ENCODE measurements around the gene PPP2R3C. TPM values are rescaled to one million over a fixed set of nuclear protein-coding genes. Genes with fewer than 3 reads are reported as not detected.
A peak's percentile ranks its signal among the peaks of the same experiment; 100 is the strongest.
"Not testable (repeated sequence)": the region's sequence is repeated elsewhere in the genome, so short reads cannot be mapped to it uniquely, and the experiment has no call there.

The PPP2R3C gene
- polyA plus RNA-seq, 1 experiment: 11.3 TPM

DNA sequence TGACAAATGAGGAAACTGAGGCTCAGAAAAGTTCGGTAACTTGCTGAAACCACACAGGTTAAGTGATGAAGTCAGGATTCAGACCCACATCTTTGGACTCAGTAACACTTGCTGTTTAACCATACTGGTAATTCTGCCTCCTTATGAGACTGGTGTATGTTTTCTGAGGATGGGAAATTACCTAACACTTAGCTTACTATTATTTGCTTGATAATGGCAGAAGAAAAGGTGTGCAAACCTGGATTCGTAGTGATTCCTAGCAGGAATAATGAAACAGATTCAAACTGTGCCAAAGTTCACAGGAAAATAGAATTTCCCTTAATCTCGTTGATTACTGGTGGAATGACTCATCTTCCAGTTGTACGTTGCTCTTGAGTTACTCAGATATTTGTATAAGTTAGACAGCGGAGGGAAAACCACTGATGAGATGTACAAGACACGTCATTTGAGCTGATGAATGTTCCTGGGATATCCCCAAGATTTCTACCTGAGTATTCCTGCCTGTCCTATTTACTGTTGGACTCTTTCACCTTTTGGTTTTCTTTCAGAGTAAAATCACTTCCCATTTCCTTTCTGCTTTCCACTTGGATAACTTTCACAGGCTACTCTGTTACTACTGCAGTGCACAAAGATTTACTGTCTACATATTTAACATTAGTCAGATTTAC is 38.1 kb upstream of the PPP2R3C start:
- Histone ChIP-seq H3K27me3 (ENCODE audit: control insufficient read depth, insufficient read depth, low read length) (no peaks in the 10 kb centered on the region), H3K4me3 (ENCODE audit: low read depth, low read length) (no peak overlapping the region), H3K36me3 (ENCODE audit: control insufficient read depth, insufficient read depth, low read length) (no peaks in the 10 kb centered on the region)
- TF ChIP-seq, protein P1, sequence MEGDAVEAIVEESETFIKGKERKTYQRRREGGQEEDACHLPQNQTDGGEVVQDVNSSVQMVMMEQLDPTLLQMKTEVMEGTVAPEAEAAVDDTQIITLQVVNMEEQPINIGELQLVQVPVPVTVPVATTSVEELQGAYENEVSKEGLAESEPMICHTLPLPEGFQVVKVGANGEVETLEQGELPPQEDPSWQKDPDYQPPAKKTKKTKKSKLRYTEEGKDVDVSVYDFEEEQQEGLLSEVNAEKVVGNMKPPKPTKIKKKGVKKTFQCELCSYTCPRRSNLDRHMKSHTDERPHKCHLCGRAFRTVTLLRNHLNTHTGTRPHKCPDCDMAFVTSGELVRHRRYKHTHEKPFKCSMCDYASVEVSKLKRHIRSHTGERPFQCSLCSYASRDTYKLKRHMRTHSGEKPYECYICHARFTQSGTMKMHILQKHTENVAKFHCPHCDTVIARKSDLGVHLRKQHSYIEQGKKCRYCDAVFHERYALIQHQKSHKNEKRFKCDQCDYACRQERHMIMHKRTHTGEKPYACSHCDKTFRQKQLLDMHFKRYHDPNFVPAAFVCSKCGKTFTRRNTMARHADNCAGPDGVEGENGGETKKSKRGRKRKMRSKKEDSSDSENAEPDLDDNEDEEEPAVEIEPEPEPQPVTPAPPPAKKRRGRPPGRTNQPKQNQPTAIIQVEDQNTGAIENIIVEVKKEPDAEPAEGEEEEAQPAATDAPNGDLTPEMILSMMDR (IDR thresholded peaks at IDR 0.05; ENCODE audit: insufficient read depth, low read depth, low read length): no peak
- CTCF ChIA-PET: interaction anchor here (1.8 kb wide), 1 partner anchor 14 kb away, joined by 4 read pairs; no protein-coding TSS in a partner anchor
- POLR2A ChIA-PET: no interaction called here
- peak; percentile 46 for DNase-seq (ENCODE audit: low read depth)

GRCh38 chr14:35158951-35159653 is 37.3 kb upstream of the PPP2R3C start:
- POLR2A ChIA-PET: no interaction called here
- no peak for DNase-seq (ENCODE audit: low read depth)

DNA sequence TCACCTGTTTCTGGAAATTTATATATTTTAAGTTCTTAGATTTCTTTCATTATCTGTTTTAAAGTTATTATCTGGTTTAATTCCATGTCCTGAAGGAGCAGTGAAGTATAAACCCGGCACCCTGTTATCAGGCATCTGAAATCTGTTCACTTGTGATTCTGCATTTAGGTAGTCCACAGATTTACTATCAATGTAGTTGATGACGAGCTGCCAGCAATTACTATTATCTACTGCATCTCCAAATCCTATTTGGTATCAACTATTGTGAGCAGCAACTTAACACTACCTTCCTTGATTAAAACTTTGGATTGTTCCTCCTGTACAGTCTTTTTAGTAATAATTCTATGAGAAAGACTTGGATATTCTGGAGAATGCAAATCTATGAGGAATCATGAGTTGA is 36.7 kb upstream of the PPP2R3C start:
- Histone ChIP-seq H3K36me3 (ENCODE audit: control insufficient read depth, insufficient read depth, low read length) (no peaks in the 10 kb centered on the region), H3K27me3 (ENCODE audit: control insufficient read depth, insufficient read depth, low read length) (no peaks in the 10 kb centered on the region), H3K4me3 (ENCODE audit: low read depth, low read length) (no peak overlapping the region)
- TF ChIP-seq, protein P1 (IDR thresholded peaks at IDR 0.05; ENCODE audit: insufficient read depth, low read depth, low read length): no peak
- DNase-seq (ENCODE audit: low read depth): no peak
- POLR2A ChIA-PET: no interaction called here
- CTCF ChIA-PET: interaction anchor here (1.4 kb wide), 1 partner anchor 8 kb away, joined by 5 read pairs; no protein-coding TSS in a partner anchor

More at GRCh38 chr14:35158951-35159653, 37.3 kb upstream of the PPP2R3C start:
- Histone ChIP-seq H3K36me3 (ENCODE audit: control insufficient read depth, insufficient read depth, low read length) (no peaks in the 10 kb centered on the region), H3K27me3 (ENCODE audit: control insufficient read depth, insufficient read depth, low read length) (no peaks in the 10 kb centered on the region), H3K4me3 (ENCODE audit: low read depth, low read length) (no peak overlapping the region)
- CTCF ChIA-PET: no interaction called here
- TF ChIP-seq, protein P1 (IDR thresholded peaks at IDR 0.05; ENCODE audit: insufficient read depth, low read depth, low read length): no peak

DNA sequence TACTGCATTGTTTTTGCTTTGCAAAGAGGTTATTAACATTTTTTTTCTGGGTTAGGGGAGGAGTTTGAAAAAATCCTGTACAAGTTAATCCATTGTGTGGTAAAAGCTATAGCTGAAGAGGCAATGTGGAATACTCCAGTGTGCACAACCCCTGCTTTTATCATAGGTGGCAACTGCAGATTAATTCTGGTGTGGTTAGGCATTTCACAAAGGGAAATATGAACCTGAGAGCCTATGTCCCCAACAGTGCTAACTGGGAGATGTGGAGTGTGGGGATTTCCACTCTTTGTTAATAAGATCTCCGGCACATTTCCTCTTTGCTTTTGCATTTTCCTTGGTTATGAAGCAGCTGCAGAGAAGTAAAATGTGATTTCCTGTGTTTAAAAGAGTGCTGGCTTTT is 34.2 kb upstream of the PPP2R3C start:
- no peak overlapping the region for H3K4me3 ChIP-seq (ENCODE audit: low read depth, low read length)
- DNase-seq (ENCODE audit: low read depth): no peak
- TF ChIP-seq, protein P1 (IDR thresholded peaks at IDR 0.05; ENCODE audit: insufficient read depth, low read depth, low read length): no peak
- no peaks in the 10 kb centered on the region for H3K36me3 ChIP-seq (ENCODE audit: control insufficient read depth, insufficient read depth, low read length)
- POLR2A ChIA-PET: interaction anchor here (0.6 kb wide), 1 partner anchor 246 kb away, joined by 6 read pairs; no protein-coding TSS in a partner anchor
- H3K27me3 ChIP-seq (ENCODE audit: control insufficient read depth, insufficient read depth, low read length): no peaks in the 10 kb centered on the region
- CTCF ChIA-PET: interaction anchor here (1.0 to 1.2 kb wide), 2 partner anchors 10 to 60 kb away, joined by 3 read pairs; no protein-coding TSS in a partner anchor

- Histone ChIP-seq H3K36me3 (ENCODE audit: control insufficient read depth, insufficient read depth, low read length) (no peaks in the 10 kb centered on the region; the same call in 1 of the 2 replicates), H3K27me3 (ENCODE audit: control insufficient read depth, insufficient read depth, low read length) (no peaks in the 10 kb centered on the region), H3K4me3 (ENCODE audit: low read depth, low read length) (no peak overlapping the region)
- DNase-seq (ENCODE audit: low read depth): no peak
- ChIA-PET POLR2A (no interaction called here), CTCF (interaction anchor here (0.5 to 1.1 kb wide), 3 partner anchors 8 to 29 kb away, joined by 3 read pairs; no protein-coding TSS in a partner anchor)
- TF ChIP-seq, protein P1 (IDR thresholded peaks at IDR 0.05; ENCODE audit: insufficient read depth, low read depth, low read length): no peak
Measured at GRCh38 chr14:35154016-35154415, 32.2 kb upstream of the PPP2R3C start.

DNA sequence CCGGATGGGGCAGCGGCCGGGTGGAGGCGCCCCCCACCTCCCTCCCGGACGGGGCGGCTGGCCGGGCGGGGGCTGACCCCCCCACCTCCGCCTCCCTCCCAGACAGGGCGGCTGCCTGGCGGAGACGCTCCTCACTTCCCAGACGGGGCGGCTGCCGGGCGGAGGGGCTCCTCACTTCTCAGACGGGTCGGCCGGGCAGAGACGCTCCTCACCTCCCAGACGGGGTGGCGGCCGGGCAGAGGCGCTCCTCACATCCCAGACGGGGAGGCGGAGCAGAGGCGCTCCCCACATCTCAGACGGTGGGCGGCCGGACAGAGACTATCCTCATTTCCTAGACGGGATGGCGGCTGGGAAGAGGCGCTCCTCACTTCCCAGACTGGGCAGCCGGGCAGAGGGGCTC is 30.7 kb upstream of the PPP2R3C start:
- H3K4me3 ChIP-seq (ENCODE audit: low read depth, low read length); H3K27me3 ChIP-seq (ENCODE audit: control insufficient read depth, insufficient read depth, low read length); CTCF ChIA-PET; DNase-seq (ENCODE audit: low read depth); POLR2A ChIA-PET; H3K36me3 ChIP-seq (ENCODE audit: control insufficient read depth, insufficient read depth, low read length): not testable (repeated sequence)

All from BJ (cell line).